Measurements from ENCODE around the gene GARIN5B. TPM values are rescaled to one million over a fixed set of nuclear protein-coding genes. Genes with fewer than 3 reads are reported as not detected.
"Not testable (repeated sequence)": the region's sequence is repeated elsewhere in the genome, so short reads cannot be mapped to it uniquely, and the experiment has no call there.

The GARIN5B gene
- not detected for total RNA-seq

DNA sequence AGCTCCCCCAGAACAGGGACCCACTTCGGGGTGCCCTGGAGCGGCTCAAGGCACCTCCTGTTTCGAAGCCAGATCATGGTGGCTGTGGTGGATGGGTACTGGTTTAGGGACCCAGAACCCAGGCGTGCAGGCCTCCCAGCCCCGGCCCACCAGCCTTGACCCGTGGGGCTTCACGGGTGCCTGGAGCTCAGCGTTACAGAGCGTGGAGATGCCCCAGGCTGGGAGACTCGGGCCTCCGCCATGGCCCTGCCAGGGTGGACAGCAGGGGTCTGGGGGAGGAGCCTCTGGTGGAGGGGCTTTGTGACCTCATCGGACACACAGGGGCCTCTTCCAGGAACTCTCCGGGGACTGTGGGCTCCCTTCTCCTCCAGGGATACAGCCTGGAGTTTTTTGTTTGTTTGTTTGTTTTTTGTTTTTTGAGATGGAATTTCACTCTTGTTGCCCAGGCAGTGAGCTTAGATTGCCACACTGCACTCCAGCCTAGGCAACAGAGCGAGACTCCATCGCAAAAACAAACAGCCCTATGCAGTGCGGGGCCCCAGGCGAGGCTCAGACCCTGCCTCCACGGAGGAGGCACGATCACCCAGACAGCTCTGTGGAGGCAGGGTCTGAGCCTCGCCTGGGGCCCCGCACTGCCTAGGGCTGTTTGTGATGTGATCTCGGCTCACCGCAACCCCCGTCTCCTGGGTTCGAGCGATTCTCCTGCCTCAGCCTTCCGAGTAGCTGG lies at the start of gene GARIN5B:
Gene GARIN5B (minus strand): TSS at position 271 of the 727 bp plus-strand sequence. CDS start 194 bp downstream, at position 77.
- H3K27ac Mint-ChIP-seq, result no peak within 1 kb of the TSS
- no peaks in the 10 kb centered on the region for H3K36me3 Mint-ChIP-seq (ENCODE audit: low read depth)
- H3K27me3 Mint-ChIP-seq, result peaks cover 8% of the 10 kb centered on the region
- intact Hi-C loops (cut with DNase I, micrococcal nuclease), result no loop called here
- POLR2A ChIA-PET, result no interaction called here
- H3K9me3 Mint-ChIP-seq (ENCODE audit: low read depth), result no peaks in the 10 kb centered on the region
- no peaks in the 10 kb centered on the region for H3K4me1 Mint-ChIP-seq
- no peak within 1 kb of the TSS for H3K4me3 Mint-ChIP-seq
- no peak for ATAC-seq
- DNase-seq, result no peak
- CTCF ChIA-PET, result no interaction called here

DNA sequence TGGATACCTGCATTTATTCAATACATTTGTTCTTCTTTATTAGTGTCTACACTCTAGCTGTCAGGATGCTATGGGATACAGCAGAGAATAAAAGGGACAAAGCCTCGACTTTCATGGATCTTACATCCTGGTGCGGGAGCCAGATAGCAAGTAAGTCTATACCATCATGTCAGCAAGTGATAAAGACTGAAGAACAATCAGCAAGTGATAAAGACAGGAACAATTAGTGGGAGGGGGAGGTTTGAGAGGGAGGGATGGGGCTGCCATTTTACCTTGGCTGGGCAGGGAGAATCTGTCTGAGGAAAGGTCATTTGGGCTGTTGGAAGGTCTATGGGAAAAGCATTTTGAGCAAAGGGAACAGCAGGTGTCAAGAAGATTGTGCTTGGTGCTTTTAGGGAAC lies 47.1 kb upstream of the GARIN5B start:
- Mint-ChIP-seq H3K27ac (no peak overlapping the region), H3K27me3 (no peaks in the 10 kb centered on the region), H3K36me3 (ENCODE audit: low read depth) (peaks cover 28% of the 10 kb centered on the region), H3K4me1 (peaks cover 20% of the 10 kb centered on the region), H3K9me3 (ENCODE audit: low read depth) (peaks cover 4% of the 10 kb centered on the region), H3K4me3 (no peak overlapping the region)
- CTCF ChIA-PET, result no interaction called here
- DNase-seq (no peak), ATAC-seq (no peak)
- intact Hi-C loops (cut with DNase I, micrococcal nuclease), result no loop called here
- POLR2A ChIA-PET, result no interaction called here

DNA sequence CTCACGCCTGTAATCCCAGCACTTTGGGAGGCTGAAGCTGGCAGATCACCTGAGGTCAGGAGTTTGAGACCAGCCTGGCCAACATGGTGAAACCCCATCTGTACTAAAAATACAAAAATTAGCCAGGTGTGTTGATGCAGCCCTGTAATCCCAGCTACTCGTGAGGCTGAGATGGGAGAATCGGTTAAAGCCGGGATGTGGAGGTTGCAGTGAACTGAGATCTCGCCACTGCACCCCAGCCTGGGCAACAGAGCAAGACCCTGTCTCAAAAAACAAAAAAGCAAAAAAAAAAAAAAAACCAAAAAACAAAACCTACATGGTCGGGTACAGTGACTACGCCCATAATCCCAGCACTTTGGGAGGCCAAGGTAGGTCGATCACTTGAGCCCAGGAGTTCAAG lies 46.1 kb upstream of the GARIN5B start:
- not testable (repeated sequence) for H3K4me3 Mint-ChIP-seq; ATAC-seq; H3K9me3 Mint-ChIP-seq (ENCODE audit: low read depth); DNase-seq; H3K27me3 Mint-ChIP-seq
- Mint-ChIP-seq H3K36me3 (ENCODE audit: low read depth) (peaks cover 31% of the 10 kb centered on the region), H3K4me1 (peaks cover 20% of the 10 kb centered on the region), H3K27ac (peak overlapping the region; percentile 96)
- ChIA-PET CTCF (interaction anchor here (0.7 to 1.2 kb wide), 3 partner anchors 117 to 792 kb away, joined by 3 read pairs; no protein-coding TSS in a partner anchor), POLR2A (interaction anchor here (0.6 kb wide), 2 partner anchors 13 to 215 kb away, joined by 3 read pairs; partner anchors contain the start of gene ZNF784)
- intact Hi-C loops (cut with DNase I, micrococcal nuclease), result loop anchor here in 1 of 2 experiments (2.0 to 5.0 kb wide), 2 partner anchors 43 to 150 kb away; partner anchors contain the start of gene PPP6R1

DNA sequence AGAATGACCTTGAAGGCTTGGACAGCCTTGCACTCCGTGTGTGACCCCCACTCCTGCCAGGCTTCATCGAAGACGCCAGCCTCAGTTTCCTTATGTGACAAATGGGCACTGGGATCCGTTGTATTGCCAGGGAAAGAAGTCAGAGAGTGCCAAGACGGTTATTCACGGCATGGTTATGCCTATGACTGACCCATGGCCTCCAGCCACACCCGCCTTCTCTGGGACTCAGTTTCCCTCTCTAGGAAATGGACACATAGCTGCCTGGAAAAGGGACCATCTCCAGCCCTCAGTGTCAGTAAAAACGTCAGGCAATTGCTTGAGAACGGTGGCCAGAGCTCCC lies 45.4 kb upstream of the GARIN5B start:
- POLR2A ChIA-PET, result interaction anchor here (0.6 to 4.4 kb wide), 3 partner anchors 14 to 216 kb away, joined by 3 to 41 read pairs (median 3); partner anchors contain the start of gene ZNF784
- peaks cover 36% of the 10 kb centered on the region for H3K36me3 Mint-ChIP-seq (ENCODE audit: low read depth)
- peaks cover 20% of the 10 kb centered on the region for H3K4me1 Mint-ChIP-seq
- intact Hi-C loops (cut with DNase I, micrococcal nuclease), result loop anchor here (1.0 to 5.0 kb wide), 13 partner anchors 23 to 291 kb away; partner anchors contain the start of genes HSPBP1 (in 2 of the 2), KMT5C (in 2 of the 2), PPP6R1 (in 2 of the 2) and RPL28 (in 2 of the 2)
- H3K9me3 Mint-ChIP-seq (ENCODE audit: low read depth), result peaks cover 4% of the 10 kb centered on the region
- ATAC-seq (no peak), DNase-seq (no peak)
- peak overlapping the region; percentile 90 for H3K4me3 Mint-ChIP-seq
- CTCF ChIA-PET, result interaction anchor here (1.2 kb wide), 2 partner anchors 116 to 198 kb away, joined by 3 read pairs; no protein-coding TSS in a partner anchor
- no peaks in the 10 kb centered on the region for H3K27me3 Mint-ChIP-seq
- peak overlapping the region; percentile 96 for H3K27ac Mint-ChIP-seq

DNA sequence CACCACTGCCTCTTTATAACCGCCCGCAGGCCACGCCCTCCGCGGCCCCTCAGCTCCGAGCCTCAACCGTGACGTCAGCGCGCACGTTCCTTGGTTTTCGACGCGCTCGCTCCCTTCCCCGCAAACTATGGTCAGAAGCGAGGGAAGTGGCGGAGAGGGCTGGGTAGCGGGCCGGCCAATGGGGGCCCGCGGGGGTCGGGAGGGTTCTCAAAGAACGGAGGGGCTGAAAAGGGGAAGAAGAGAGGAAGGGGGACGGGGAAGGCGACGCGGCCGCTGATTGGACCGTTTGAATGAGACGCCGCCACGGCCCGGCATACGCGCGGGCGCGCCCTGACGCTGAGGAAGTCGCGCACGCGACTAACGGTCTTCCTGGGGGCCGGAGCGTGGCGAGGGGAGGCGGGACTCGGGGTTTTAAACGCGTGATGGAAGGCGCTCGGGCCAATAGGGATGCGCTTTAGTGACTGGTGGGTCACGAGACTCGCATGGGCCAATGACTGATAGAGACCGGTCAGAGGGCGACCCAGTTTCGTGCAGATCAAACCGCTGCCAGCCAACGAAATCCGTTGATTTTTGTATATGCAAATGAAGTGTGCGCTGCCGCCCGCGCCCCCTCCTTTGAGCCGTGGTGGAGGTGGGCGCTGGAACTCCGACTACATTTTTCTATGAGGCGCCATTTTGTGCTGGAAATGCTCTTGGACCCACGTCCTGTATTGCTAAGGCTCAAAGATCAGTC lies 44.9 kb upstream of the GARIN5B start:
- DNase-seq (peak; percentile 98), ATAC-seq (peak; percentile 96)
- peak overlapping the region; percentile 90 for H3K4me3 Mint-ChIP-seq
- peaks cover 41% of the 10 kb centered on the region for H3K36me3 Mint-ChIP-seq (ENCODE audit: low read depth)
- ChIA-PET POLR2A (interaction anchor here (0.6 to 4.4 kb wide), 13 partner anchors 9 to 290 kb away, joined by 3 to 41 read pairs (median 5); partner anchors contain the start of genes HSPBP1, ISOC2, KMT5C and PPP1R12C), CTCF (interaction anchor here (0.7 to 1.0 kb wide), 3 partner anchors 12 to 224 kb away, joined by 3 to 5 read pairs (median 3); no protein-coding TSS in a partner anchor)
- peak overlapping the region; percentile 96 for H3K27ac Mint-ChIP-seq
- H3K4me1 Mint-ChIP-seq, result peaks cover 22% of the 10 kb centered on the region
- peaks cover 4% of the 10 kb centered on the region for H3K9me3 Mint-ChIP-seq (ENCODE audit: low read depth)
- intact Hi-C loops (cut with DNase I, micrococcal nuclease), result loop anchor here (1.0 to 5.0 kb wide), 13 partner anchors 23 to 291 kb away; partner anchors contain the start of genes HSPBP1 (in 2 of the 2), KMT5C (in 2 of the 2), PPP6R1 (in 2 of the 2) and RPL28 (in 2 of the 2)
- no peaks in the 10 kb centered on the region for H3K27me3 Mint-ChIP-seq

DNA sequence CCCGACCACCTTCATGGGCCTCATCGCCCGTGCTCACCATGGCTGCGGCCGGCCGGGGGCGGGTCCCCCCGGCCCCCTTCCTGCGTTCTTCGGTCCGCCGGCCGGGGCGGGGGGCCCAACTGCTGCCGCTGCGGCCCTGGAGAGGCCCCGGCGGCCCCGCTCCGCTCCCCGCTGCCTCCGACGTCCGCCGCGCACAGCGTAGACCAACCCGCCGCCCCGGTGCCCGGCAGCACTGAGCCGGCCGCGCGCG lies 44.4 kb upstream of the GARIN5B start, which contains the start of gene UBE2S:
Gene UBE2S (minus strand): TSS at position 239 of the 250 bp plus-strand sequence. CDS start 199 bp downstream, at position 40.
- H3K36me3 Mint-ChIP-seq (ENCODE audit: low read depth), result peaks cover 46% of the 10 kb centered on the region
- H3K9me3 Mint-ChIP-seq (ENCODE audit: low read depth); DNase-seq; H3K27me3 Mint-ChIP-seq: not testable (repeated sequence)
- ChIA-PET CTCF (interaction anchor here (0.7 to 1.0 kb wide), 3 partner anchors 13 to 225 kb away, joined by 3 to 5 read pairs (median 3); no protein-coding TSS in a partner anchor), POLR2A (interaction anchor here (0.6 to 4.4 kb wide), 15 partner anchors 9 to 290 kb away, joined by 3 to 41 read pairs (median 4); partner anchors contain the start of genes HSPBP1, ISOC2, KMT5C and PPP1R12C)
- peak within 1 kb of the TSS; percentile 96 for H3K27ac Mint-ChIP-seq
- intact Hi-C loops (cut with DNase I, micrococcal nuclease), result loop anchor here in 1 of 2 experiments (5.0 kb wide), 1 partner anchor 45 kb away; no protein-coding TSS in a partner anchor
- H3K4me1 Mint-ChIP-seq, result peaks cover 24% of the 10 kb centered on the region
- H3K4me3 Mint-ChIP-seq, result peak within 1 kb of the TSS; percentile 90
- ATAC-seq, result peak; percentile 1

DNA sequence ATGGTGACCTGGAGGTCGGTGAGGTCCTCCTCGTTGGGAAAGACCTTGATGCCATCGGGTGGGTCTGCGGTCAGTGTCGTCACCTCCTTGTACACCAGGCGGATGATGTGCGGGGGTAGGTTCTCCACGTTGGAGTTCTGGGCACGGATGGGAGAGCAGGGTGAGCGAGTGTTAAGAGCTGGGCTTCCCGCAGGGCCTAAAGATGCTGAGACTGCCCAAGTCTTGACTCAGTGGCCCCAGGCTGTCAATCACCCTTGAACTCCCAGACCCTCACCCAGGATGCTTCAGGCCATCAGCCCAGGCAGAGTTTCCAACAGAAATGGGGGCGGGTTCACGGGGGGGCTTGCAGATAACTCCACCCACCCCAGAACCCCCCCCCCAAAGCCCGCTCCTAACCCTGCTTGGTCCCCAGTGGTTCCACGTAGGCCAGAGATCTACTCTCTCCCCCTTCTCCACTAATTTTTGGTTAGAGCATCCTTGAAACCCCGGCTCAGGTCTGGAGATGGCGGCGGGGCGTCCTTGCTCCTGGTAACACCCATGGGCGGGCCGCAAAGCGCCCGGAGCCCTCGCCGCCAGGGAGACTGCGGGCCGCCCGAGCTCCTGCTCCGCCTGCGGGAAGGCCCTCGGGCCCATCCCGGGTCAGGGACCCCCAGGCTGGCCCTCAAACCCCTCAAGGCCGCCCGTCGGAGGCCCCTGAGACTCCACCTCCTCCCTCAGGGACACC lies 43.9 kb upstream of the GARIN5B start:
- peak overlapping the region; percentile 90 for H3K4me3 Mint-ChIP-seq
- CTCF ChIA-PET, result interaction anchor here (0.7 to 1.0 kb wide), 3 partner anchors 13 to 225 kb away, joined by 3 to 5 read pairs (median 3); no protein-coding TSS in a partner anchor
- no peaks in the 10 kb centered on the region for H3K27me3 Mint-ChIP-seq

DNA sequence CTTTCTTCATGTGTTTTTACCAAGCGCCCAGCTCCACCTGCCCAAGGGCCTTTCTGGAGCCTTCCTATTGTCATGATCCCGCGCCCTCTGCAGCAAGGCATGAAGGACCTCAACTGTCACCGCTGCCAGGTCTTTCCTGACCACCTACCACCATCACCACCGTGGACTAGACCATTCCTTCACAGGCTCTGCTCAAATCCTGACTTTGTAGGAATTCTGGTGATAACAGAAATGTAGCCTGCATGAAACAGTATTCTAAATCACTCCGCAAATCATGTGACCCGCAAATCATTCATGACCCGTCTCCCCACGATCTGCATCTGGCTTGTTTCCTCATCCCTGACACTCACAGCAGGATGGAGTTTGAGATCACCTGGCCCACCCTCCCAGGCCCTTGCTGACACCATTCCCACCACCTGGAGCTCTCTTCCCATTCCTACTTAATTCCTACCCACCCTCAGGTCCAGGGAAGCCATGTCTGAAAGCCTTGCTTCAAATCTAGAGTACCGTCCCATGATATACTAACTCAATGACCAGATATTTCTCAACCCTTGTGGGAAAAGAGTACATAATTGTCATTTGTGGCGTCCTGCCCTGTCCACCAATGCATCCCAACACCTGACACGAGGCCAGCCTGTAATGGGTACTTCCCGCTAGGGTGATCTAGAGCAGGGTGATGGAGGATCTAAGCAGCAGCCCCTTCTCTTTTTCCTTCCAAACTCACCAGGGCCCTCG lies 43.2 kb upstream of the GARIN5B start:
- H3K4me1 Mint-ChIP-seq, result peaks cover 24% of the 10 kb centered on the region
- no peak for DNase-seq
- H3K27ac Mint-ChIP-seq, result peak overlapping the region; percentile 85
- POLR2A ChIA-PET, result interaction anchor here (0.7 to 4.4 kb wide), 6 partner anchors 8 to 98 kb away, joined by 3 to 41 read pairs (median 6); partner anchors contain the start of genes KMT5C and TMEM238
- H3K9me3 Mint-ChIP-seq (ENCODE audit: low read depth), result peaks cover 4% of the 10 kb centered on the region
- H3K4me3 Mint-ChIP-seq, result peak overlapping the region; percentile 90
- H3K36me3 Mint-ChIP-seq (ENCODE audit: low read depth), result peaks cover 55% of the 10 kb centered on the region
- ATAC-seq, result no peak
- intact Hi-C loops (cut with DNase I, micrococcal nuclease), result loop anchor here in 1 of 2 experiments (5.0 kb wide), 1 partner anchor 46 kb away; no protein-coding TSS in a partner anchor
- CTCF ChIA-PET, result no interaction called here
- H3K27me3 Mint-ChIP-seq, result no peaks in the 10 kb centered on the region

More for the DNA sequence above, 43.9 kb upstream of the GARIN5B start:
- DNase-seq (peak; percentile 53), ATAC-seq (peak; percentile 2)
- POLR2A ChIA-PET, result interaction anchor here (0.5 to 4.4 kb wide), 13 partner anchors 8 to 289 kb away, joined by 3 to 41 read pairs (median 4); partner anchors contain the start of genes KMT5C, PPP1R12C, TMEM238 and ZNF524
- Mint-ChIP-seq H3K27ac (peak overlapping the region; percentile 85), H3K4me1 (peaks cover 24% of the 10 kb centered on the region), H3K36me3 (ENCODE audit: low read depth) (peaks cover 50% of the 10 kb centered on the region), H3K9me3 (ENCODE audit: low read depth) (peaks cover 4% of the 10 kb centered on the region)
- intact Hi-C loops (cut with DNase I, micrococcal nuclease), result loop anchor here in 1 of 2 experiments (5.0 kb wide), 1 partner anchor 45 kb away; no protein-coding TSS in a partner anchor

DNA sequence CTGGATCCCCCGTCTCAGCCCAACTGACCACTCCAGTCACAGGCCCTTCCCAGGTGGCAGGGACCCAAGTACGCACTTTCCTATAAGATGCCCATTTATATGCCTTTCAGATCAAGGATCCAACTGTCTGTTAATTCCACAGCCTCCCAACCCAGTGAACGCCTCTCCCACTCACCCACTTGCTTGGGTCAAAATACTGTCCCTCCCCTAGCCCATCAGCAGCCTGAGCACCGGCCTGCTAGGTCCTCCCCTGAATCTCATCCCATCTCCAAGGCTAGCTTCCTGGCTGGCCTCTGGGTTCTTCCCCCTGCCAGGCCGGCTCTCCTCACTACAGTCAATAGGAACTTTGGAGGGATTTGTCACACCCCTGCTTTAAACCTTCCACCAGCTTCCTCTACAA lies 42.6 kb upstream of the GARIN5B start:
- POLR2A ChIA-PET, result interaction anchor here (0.7 to 4.4 kb wide), 5 partner anchors 13 to 98 kb away, joined by 3 to 41 read pairs (median 5); partner anchors contain the start of genes KMT5C and TMEM238
- intact Hi-C loops (cut with DNase I, micrococcal nuclease), result loop anchor here in 1 of 2 experiments (5.0 kb wide), 1 partner anchor 47 kb away; no protein-coding TSS in a partner anchor
- H3K9me3 Mint-ChIP-seq (ENCODE audit: low read depth), result peaks cover 4% of the 10 kb centered on the region
- CTCF ChIA-PET, result no interaction called here
- DNase-seq (no peak), ATAC-seq (no peak)
- peaks cover 56% of the 10 kb centered on the region for H3K36me3 Mint-ChIP-seq (ENCODE audit: low read depth)
- H3K27me3 Mint-ChIP-seq, result no peaks in the 10 kb centered on the region
- peaks cover 24% of the 10 kb centered on the region for H3K4me1 Mint-ChIP-seq
- peak overlapping the region; percentile 85 for H3K27ac Mint-ChIP-seq
- H3K4me3 Mint-ChIP-seq, result peak overlapping the region; percentile 90

DNA sequence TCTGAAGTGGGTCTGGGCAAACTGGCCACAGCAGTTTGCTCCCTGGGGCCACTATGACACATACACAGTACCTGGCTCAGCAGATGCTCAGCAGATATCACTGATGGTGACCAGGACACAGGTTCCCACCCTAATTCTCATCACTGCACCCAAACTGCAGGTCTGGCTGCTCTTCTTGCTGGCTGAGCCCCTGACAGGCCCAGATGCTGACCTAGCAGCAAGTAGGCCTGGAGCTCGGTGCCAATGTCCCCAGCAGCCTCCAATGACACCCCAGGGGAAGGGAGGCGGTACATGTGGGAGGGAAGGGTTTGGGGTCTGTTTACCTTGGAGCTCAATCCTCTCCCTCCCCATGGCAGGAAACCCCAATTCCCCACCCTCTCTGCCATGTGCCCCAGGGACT lies 39.4 kb upstream of the GARIN5B start:
- CTCF ChIA-PET, result no interaction called here
- H3K9me3 Mint-ChIP-seq (ENCODE audit: low read depth), result no peaks in the 10 kb centered on the region
- H3K4me1 Mint-ChIP-seq, result peaks cover 37% of the 10 kb centered on the region
- H3K27ac Mint-ChIP-seq, result no peak overlapping the region
- peaks cover 52% of the 10 kb centered on the region for H3K36me3 Mint-ChIP-seq (ENCODE audit: low read depth)
- POLR2A ChIA-PET, result interaction anchor here (0.6 to 1.5 kb wide), 4 partner anchors 12 to 147 kb away, joined by 3 read pairs; no protein-coding TSS in a partner anchor
- ATAC-seq (no peak), DNase-seq (no peak)
- H3K27me3 Mint-ChIP-seq, result no peaks in the 10 kb centered on the region
- no peak overlapping the region for H3K4me3 Mint-ChIP-seq
- intact Hi-C loops (cut with DNase I, micrococcal nuclease), result no loop called here

Measured in activated CD4-positive, alpha-beta T cell treated with anti-CD3 and anti-CD28 coated beads for 36 hours (primary cell).